Cerebellar cortex (tissue), 1 donor: ENCODE results near the gene ELMO3.
A peak's percentile ranks its signal among the peaks of the same experiment; 100 is the strongest.

ENCODE experiments used
- DNase-seq: peaks from one replicate; pipeline ENCODE4 v3.0.0-alpha.2; 2015; ENCODE audit warnings: low spot score

The ELMO3 gene

GRCh38 chr16:67243481-67243880 lies 44.5 kb downstream of the ELMO3 start:
- DNase-seq: no peak

GRCh38 chr16:67244387-67245185 lies 45.7 kb downstream of the ELMO3 start:
- DNase-seq: no peak

- DNase-seq: no peak
Measured at GRCh38 chr16:67245186-67245585, 46.3 kb downstream of the ELMO3 start.

- no peak for DNase-seq
Measured at GRCh38 chr16:67245674-67246080, 46.7 kb downstream of the ELMO3 start.

- peak; percentile 75 for DNase-seq
Measured at GRCh38 chr16:67246081-67246755, 47.3 kb downstream of the ELMO3 start.

- DNase-seq: peak; percentile 50
Measured at GRCh38 chr16:67246756-67247191, 47.8 kb downstream of the ELMO3 start.

GRCh38 chr16:67247192-67248072 lies 48.5 kb downstream of the ELMO3 start, which contains the start of gene FHOD1:
TSS of gene FHOD1 (minus strand) at chr16:67247481. CDS start at chr16:67247410, 71 bp downstream.
- peak; percentile 96 for DNase-seq

- peak; percentile 48 for DNase-seq
Measured at GRCh38 chr16:67248073-67248400, 49.1 kb downstream of the ELMO3 start.

- no peak for DNase-seq
Measured at GRCh38 chr16:67248401-67249177, 49.7 kb downstream of the ELMO3 start, which contains the start of gene SLC9A5. TSS of gene SLC9A5 (plus strand) at chr16:67248979. CDS start at chr16:67249015, 36 bp downstream.

- peak; percentile 47 for DNase-seq
Measured at GRCh38 chr16:67249178-67250044, 50.5 kb downstream of the ELMO3 start.

- DNase-seq: no peak
Measured at GRCh38 chr16:67250045-67250327, 51.1 kb downstream of the ELMO3 start.

- DNase-seq: peak; percentile 51
Measured at GRCh38 chr16:67252609-67253497, 53.9 kb downstream of the ELMO3 start.
